Osteoblast (primary cell): Measurements from ENCODE around the gene GARIN5B. TPM values are rescaled to one million over a fixed set of nuclear protein-coding genes. Genes with fewer than 3 reads are reported as not detected.

Experiments used
- DNase-seq: peaks from one replicate; pipeline ENCODE4 v3.0.0; 2011; ENCODE audit warnings: low spot score, mixed read lengths; ENCODE audit not compliant: insufficient read length; ENCODE audit errors: missing footprints
- H2AFZ ChIP-seq: 2 replicates; pipeline ENCODE4 v1.6.0; 2011; ENCODE audit warnings: mild to moderate bottlenecking, low read length
- H3K27ac ChIP-seq: 2 replicates; pipeline ENCODE4 v1.5.1; 2011; ENCODE audit warnings: mild to moderate bottlenecking, low read depth, low read length, moderate library complexity
- H3K27me3 ChIP-seq: 2 replicates; pipeline ENCODE4 v1.6.0; 2012; ENCODE audit warnings: mild to moderate bottlenecking, control low read depth, inconsistent platforms, low read length, moderate library complexity; ENCODE audit not compliant: insufficient read depth
- H3K36me3 ChIP-seq: 2 replicates; pipeline ENCODE4 v1.5.1; 2011; ENCODE audit warnings: mild to moderate bottlenecking, low read length, control low read depth, moderate library complexity; ENCODE audit not compliant: insufficient read depth
- H3K4me1 ChIP-seq: 2 replicates; pipeline ENCODE4 v1.5.1; 2011; ENCODE audit warnings: mild to moderate bottlenecking, low read length, control low read depth, moderate library complexity; ENCODE audit not compliant: insufficient read depth
- H3K4me2 ChIP-seq: 2 replicates; pipeline ENCODE4 v1.6.0; 2011; ENCODE audit warnings: mild to moderate bottlenecking, low read length; ENCODE audit not compliant: insufficient read depth
- H3K4me3 ChIP-seq: fragments of 200-600 bp; sonication (generic); 3 replicates; pipeline ENCODE4 v1.5.1; 2012; ENCODE audit warnings: mild to moderate bottlenecking, low read length, inconsistent platforms; ENCODE audit not compliant: insufficient read depth
- H3K79me2 ChIP-seq: 2 replicates; pipeline ENCODE4 v1.6.0; 2012; ENCODE audit warnings: mild to moderate bottlenecking, low read length, control low read depth, inconsistent platforms; ENCODE audit not compliant: insufficient read depth
- H3K9me3 ChIP-seq: 2 replicates; pipeline ENCODE4 v1.5.1; 2011; ENCODE audit warnings: low read depth, low read length, control low read depth
- H4K20me1 ChIP-seq: 2 replicates; pipeline ENCODE4 v1.6.0; 2012; ENCODE audit warnings: mild to moderate bottlenecking, low read length, control low read depth; ENCODE audit not compliant: insufficient read depth
- CTCF ChIP-seq: IDR thresholded peaks from 2 replicates; pipeline ENCODE4 v1.5.1; 2011; ENCODE audit warnings: mild to moderate bottlenecking, low read depth, low read length, moderate library complexity; ENCODE audit errors: extremely low read depth
- total RNA-seq: library from RNA; depleted of rRNA; stranded (reverse); fragments of >200 nt; gene quantifications from 2 replicates; pipeline ENCODE4 v1.2.3, GENCODE V29; 2012

Gene GARIN5B
- total RNA-seq, 1 donor: not detected

- H3K27me3 ChIP-seq: peaks cover 47% of the 10 kb centered on the region
- H3K4me1 ChIP-seq: peaks cover 6% of the 10 kb centered on the region
- no peaks in the 10 kb centered on the region for H3K36me3 ChIP-seq
- H3K4me3 ChIP-seq: no peak overlapping the region
- no peaks in the 10 kb centered on the region for H4K20me1 ChIP-seq
- TF ChIP-seq CTCF: no peak
- no peaks in the 10 kb centered on the region for H3K79me2 ChIP-seq
- no peak for DNase-seq
- H2AFZ ChIP-seq: no peak overlapping the region
- no peak overlapping the region for H3K27ac ChIP-seq
- no peak overlapping the region for H3K4me2 ChIP-seq
- no peaks in the 10 kb centered on the region for H3K9me3 ChIP-seq
Measured at GRCh38 chr19:55352549-55353145, 10.4 kb downstream of the GARIN5B start.

- H3K27ac ChIP-seq: no peak overlapping the region
- H3K9me3 ChIP-seq: no peaks in the 10 kb centered on the region
- no peak overlapping the region for H2AFZ ChIP-seq
- DNase-seq: peak; percentile 90
- no peaks in the 10 kb centered on the region for H3K36me3 ChIP-seq
- H3K27me3 ChIP-seq: peaks cover 43% of the 10 kb centered on the region
- no peak overlapping the region for H3K4me3 ChIP-seq
- H4K20me1 ChIP-seq: no peaks in the 10 kb centered on the region
- H3K4me2 ChIP-seq: no peak overlapping the region
- H3K79me2 ChIP-seq: no peaks in the 10 kb centered on the region
- no peak for TF ChIP-seq CTCF
- peaks cover 6% of the 10 kb centered on the region for H3K4me1 ChIP-seq
Measured at GRCh38 chr19:55352040-55352439, 11.0 kb downstream of the GARIN5B start.

GRCh38 chr19:55350620-55351315 is 12.3 kb downstream of the GARIN5B start:
- H4K20me1 ChIP-seq: no peaks in the 10 kb centered on the region
- peak; percentile 85 for DNase-seq

More at GRCh38 chr19:55350620-55351315, 12.3 kb downstream of the GARIN5B start:
- Histone ChIP-seq H3K36me3 (no peaks in the 10 kb centered on the region), H3K9me3 (no peaks in the 10 kb centered on the region), H3K4me2 (no peak overlapping the region), H2AFZ (no peak overlapping the region), H3K79me2 (no peaks in the 10 kb centered on the region), H3K4me1 (peaks cover 6% of the 10 kb centered on the region), H3K27ac (no peak overlapping the region), H3K27me3 (peaks cover 33% of the 10 kb centered on the region), H3K4me3 (no peak overlapping the region)
- no peak for TF ChIP-seq CTCF
